Esophagus squamous epithelium (tissue), 5 donors: Measurements from ENCODE around the gene PLD3. TPM values are rescaled to one million over a fixed set of nuclear protein-coding genes. Genes with fewer than 3 reads are reported as not detected.

Source experiments
- DNase-seq: peaks from one replicate; lab custom pipeline; 2025; lab: John Stamatoyannopoulos, UW
- H3K27ac ChIP-seq, 4 donors: fragments of 200-600 bp; sonication (generic); one replicate each; pipeline ENCODE4 v1.5.1; 2016 to 2019; ENCODE audit warnings: mild to moderate bottlenecking in 1 of 4
- H3K27me3 ChIP-seq, 4 donors: fragments of 200-600 bp; sonication (generic); 1 replicate in 3 of 4; 2 replicates in 1 of 4; pipeline versions ENCODE4 v1.5.1 to v1.6.0; 2017 to 2021; ENCODE audit warnings: antibody characterized with exemption in 1 of 4
- H3K36me3 ChIP-seq, 3 donors: fragments of 200-600 bp; sonication (generic); one replicate each; pipeline ENCODE4 v1.5.1; 2016 to 2019
- H3K4me1 ChIP-seq, 3 donors: fragments of 200-600 bp; sonication (generic); one replicate each; pipeline ENCODE4 v1.5.1; 2017 to 2019
- H3K4me3 ChIP-seq, 4 donors: fragments of 200-600 bp; sonication (generic); 1 replicate in 3 of 4; 2 replicates in 1 of 4; pipeline ENCODE4 v1.5.1; 2016 to 2019; ENCODE audit warnings: mild to moderate bottlenecking in 2 of 4, moderate library complexity in 1 of 4
- H3K9me3 ChIP-seq, 3 donors: fragments of 200-600 bp; sonication (generic); one replicate each; pipeline ENCODE4 v1.5.1; 2016 to 2019
- CTCF ChIP-seq, 6 experiments: fragments of 450-650 bp in 4 of 6; fragments of 200-600 bp in 2 of 6; sonication (generic) in 2 of 6; IDR thresholded peaks; one replicate each; pipeline ENCODE4 v1.5.1; 2016 to 2019; ENCODE audit warnings: antibody characterized with exemption in 6 of 6, mild to moderate bottlenecking in 4 of 6, moderate library complexity in 4 of 6
- POLR2A ChIP-seq, 4 donors: fragments of 450-650 bp; IDR thresholded peaks; one replicate each; pipeline ENCODE4 v1.6.1; 2017; ENCODE audit warnings: antibody characterized with exemption in 4 of 4, mild to moderate bottlenecking in 4 of 4, moderate library complexity in 3 of 4
- WGBS, 2 donors: methylation state at CpG; one replicate each; pipeline ENCODE4 v1.1.5; 2018; 5-methylcytosine and 5-hydroxymethylcytosine counted together
- intact Hi-C: fragments of 100-400 bp; cut with DNase I; formaldehyde crosslinking; loops from one replicate; pipeline ENCODE4 v1.15.0; 2022
- total RNA-seq, 4 donors: library from RNA; depleted of rRNA; stranded (reverse); fragments of >200 nt; gene quantifications; one replicate each; pipeline ENCODE4 v1.1.0, GENCODE V29; 2016
- donor health status: DM: yes; HTN: yes; CAD: no.

Gene PLD3
- total RNA-seq, 4 donors from 2014 or later, result 56.8 to 163 (median 128) TPM

GRCh38 chr19:40392894-40393517, 44.5 kb downstream of the PLD3 start:
- peaks cover 7 to 18% (median 7%) of the 10 kb centered on the region in 3 donors for H3K4me1 ChIP-seq
- intact Hi-C loops, result no loop called here
- TF ChIP-seq CTCF (IDR thresholded peaks at IDR 0.05) (peak; percentile 14 to 70 (median 53)), POLR2A (IDR thresholded peaks at IDR 0.05) (no peak)

GRCh38 chr19:40393894-40394815, 45.7 kb downstream of the PLD3 start:
- Histone ChIP-seq H3K4me1 (peaks cover 7 to 27% (median 10%) of the 10 kb centered on the region in 3 donors), H3K27ac (no peak overlapping the region), H3K36me3 (peaks cover 0 to 7% (median 0%) of the 10 kb centered on the region in 3 donors), H3K27me3 (no peaks in the 10 kb centered on the region), H3K4me3 (no peak overlapping the region), H3K9me3 (no peaks in the 10 kb centered on the region)
- 83 to 92% methylated on average over 5 to 11 of the region's 41 CpGs for WGBS, 2 donors
- TF ChIP-seq CTCF (IDR thresholded peaks at IDR 0.05) (no peak), POLR2A (IDR thresholded peaks at IDR 0.05) (no peak)
- intact Hi-C loops, result no loop called here
- DNase-seq, result no peak

More at GRCh38 chr19:40392894-40393517, 44.5 kb downstream of the PLD3 start:
- Histone ChIP-seq H3K4me3 (no peak overlapping the region), H3K27me3 (no peaks in the 10 kb centered on the region), H3K27ac (peak overlapping the region in 3 of 4 donors; percentile 25 to 38 (median 31)), H3K36me3 (peaks cover 0 to 7% (median 0%) of the 10 kb centered on the region in 3 donors), H3K9me3 (no peaks in the 10 kb centered on the region)
- 40 to 58% methylated on average over 4 to 6 of the region's 9 CpGs for WGBS, 2 donors
- DNase-seq, result no peak

- TF ChIP-seq POLR2A (IDR thresholded peaks at IDR 0.05), result no peak
- no peak for TF ChIP-seq CTCF (IDR thresholded peaks at IDR 0.05)
- Histone ChIP-seq H3K36me3 (peaks cover 0 to 7% (median 0%) of the 10 kb centered on the region in 3 donors), H3K9me3 (no peaks in the 10 kb centered on the region), H3K27me3 (no peaks in the 10 kb centered on the region), H3K27ac (no peak overlapping the region), H3K4me3 (no peak overlapping the region), H3K4me1 (peaks cover 7 to 27% (median 10%) of the 10 kb centered on the region in 3 donors)
- 67 to 78% methylated on average over 6 to 13 of the region's 13 CpGs for WGBS, 2 donors
- DNase-seq, result no peak
- intact Hi-C loops, result no loop called here
These were observed 46.3 kb downstream of the PLD3 start for GRCh38 chr19:40394816-40395210.

GRCh38 chr19:40395956-40396355, 47.5 kb downstream of the PLD3 start:
- no peak for DNase-seq
- Histone ChIP-seq H3K4me1 (peaks cover 7 to 27% (median 10%) of the 10 kb centered on the region in 3 donors), H3K27ac (no peak overlapping the region), H3K27me3 (no peaks in the 10 kb centered on the region), H3K36me3 (peaks cover 0 to 7% (median 0%) of the 10 kb centered on the region in 3 donors), H3K4me3 (no peak overlapping the region), H3K9me3 (no peaks in the 10 kb centered on the region)
- WGBS, 2 donors, result 47 to 81% methylated on average over 2 to 9 of the region's 14 CpGs
- TF ChIP-seq CTCF (IDR thresholded peaks at IDR 0.05) (no peak), POLR2A (IDR thresholded peaks at IDR 0.05) (no peak)
- intact Hi-C loops, result no loop called here
